Muscle layer of colon (tissue), 2 donors: ENCODE data around the gene SCYL2.
"Not testable (repeated sequence)": the region's sequence is repeated elsewhere in the genome, so short reads cannot be mapped to it uniquely, and the experiment has no call there.

Source experiments
- H3K27ac ChIP-seq: one replicate; pipeline ENCODE4 v1.7.0; 2013; ENCODE audit warnings: low read depth, mild to moderate bottlenecking, low read length, moderate library complexity
- H3K27me3 ChIP-seq, 2 donors: one replicate each; pipeline ENCODE4 v1.7.0; 2013; ENCODE audit warnings: low read length in 2 of 2, mild to moderate bottlenecking in 2 of 2; ENCODE audit not compliant: insufficient read depth in 2 of 2, control insufficient read depth in 1 of 2
- H3K36me3 ChIP-seq: one replicate; pipeline ENCODE4 v1.7.0; 2013; ENCODE audit warnings: mild to moderate bottlenecking, low read length; ENCODE audit not compliant: insufficient read depth
- H3K4me1 ChIP-seq: one replicate; pipeline ENCODE4 v1.7.0; 2013; ENCODE audit warnings: mild to moderate bottlenecking, low read length; ENCODE audit not compliant: insufficient read depth
- H3K4me3 ChIP-seq, 2 donors: one replicate each; pipeline ENCODE4 v1.7.0; 2013; ENCODE audit warnings: low read length in 2 of 2, low read depth in 1 of 2, mild to moderate bottlenecking in 1 of 2, moderate library complexity in 1 of 2
- H3K9ac ChIP-seq: one replicate; pipeline ENCODE4 v1.7.0; 2013; ENCODE audit warnings: low read length
- H3K9me3 ChIP-seq: one replicate; pipeline ENCODE4 v1.7.0; 2013; ENCODE audit warnings: mild to moderate bottlenecking, low read length
- donor health status: abdominal sarcoma.
- donor health status: Adenocarcinoma of cecum.

Gene SCYL2

GRCh38 chr12:100239589-100239988, 27.4 kb upstream of the SCYL2 start:
- Histone ChIP-seq H3K9ac (no peak overlapping the region), H3K4me1 (no peaks in the 10 kb centered on the region), H3K27me3 (no peaks in the 10 kb centered on the region), H3K27ac (no peak overlapping the region), H3K4me3 (no peak overlapping the region), H3K9me3 (no peaks in the 10 kb centered on the region), H3K36me3 (no peaks in the 10 kb centered on the region)

- no peaks in the 10 kb centered on the region for H3K36me3 ChIP-seq
- H3K27ac ChIP-seq = no peak overlapping the region
- no peaks in the 10 kb centered on the region for H3K27me3 ChIP-seq
- no peaks in the 10 kb centered on the region for H3K4me1 ChIP-seq
- no peak overlapping the region for H3K9ac ChIP-seq
- H3K4me3 ChIP-seq = no peak overlapping the region
- H3K9me3 ChIP-seq = no peaks in the 10 kb centered on the region
Observed at GRCh38 chr12:100243137-100243536, 23.8 kb upstream of the SCYL2 start.

- Histone ChIP-seq H3K27me3 (no peaks in the 10 kb centered on the region), H3K4me3 (no peak overlapping the region), H3K4me1 (no peaks in the 10 kb centered on the region), H3K9me3 (no peaks in the 10 kb centered on the region), H3K36me3 (no peaks in the 10 kb centered on the region), H3K9ac (no peak overlapping the region), H3K27ac (no peak overlapping the region)
Observed at GRCh38 chr12:100247765-100248164, 19.2 kb upstream of the SCYL2 start.

GRCh38 chr12:100248886-100249285, 18.1 kb upstream of the SCYL2 start:
- no peak overlapping the region for H3K9ac ChIP-seq
- no peaks in the 10 kb centered on the region for H3K4me1 ChIP-seq

GRCh38 chr12:100249941-100250340, 17.0 kb upstream of the SCYL2 start:
- H3K9ac ChIP-seq = no peak overlapping the region
- H3K4me1 ChIP-seq = no peaks in the 10 kb centered on the region
- no peaks in the 10 kb centered on the region for H3K9me3 ChIP-seq
- no peak overlapping the region for H3K27ac ChIP-seq
- no peaks in the 10 kb centered on the region for H3K27me3 ChIP-seq
- no peak overlapping the region for H3K4me3 ChIP-seq
- no peaks in the 10 kb centered on the region for H3K36me3 ChIP-seq

More at GRCh38 chr12:100248886-100249285, 18.1 kb upstream of the SCYL2 start:
- no peaks in the 10 kb centered on the region for H3K27me3 ChIP-seq
- H3K9me3 ChIP-seq = no peaks in the 10 kb centered on the region
- no peaks in the 10 kb centered on the region for H3K36me3 ChIP-seq
- H3K27ac ChIP-seq = no peak overlapping the region
- H3K4me3 ChIP-seq = no peak overlapping the region

- Histone ChIP-seq H3K27me3 (no peaks in the 10 kb centered on the region), H3K9me3 (no peaks in the 10 kb centered on the region), H3K9ac (no peak overlapping the region), H3K4me1 (no peaks in the 10 kb centered on the region), H3K4me3 (no peak overlapping the region), H3K36me3 (no peaks in the 10 kb centered on the region), H3K27ac (no peak overlapping the region)
Observed at GRCh38 chr12:100251917-100252316, 15.1 kb upstream of the SCYL2 start.

GRCh38 chr12:100253437-100253836, 13.5 kb upstream of the SCYL2 start:
- Histone ChIP-seq H3K27ac (no peak overlapping the region), H3K36me3 (no peaks in the 10 kb centered on the region), H3K9me3 (no peaks in the 10 kb centered on the region), H3K4me3 (no peak overlapping the region), H3K9ac (no peak overlapping the region), H3K27me3 (no peaks in the 10 kb centered on the region), H3K4me1 (no peaks in the 10 kb centered on the region)

GRCh38 chr12:100254876-100255275, 12.1 kb upstream of the SCYL2 start:
- Histone ChIP-seq H3K27ac (no peak overlapping the region), H3K9me3 (no peaks in the 10 kb centered on the region), H3K4me1 (no peaks in the 10 kb centered on the region), H3K4me3 (no peak overlapping the region), H3K36me3 (no peaks in the 10 kb centered on the region), H3K27me3 (no peaks in the 10 kb centered on the region), H3K9ac (no peak overlapping the region)

GRCh38 chr12:100258127-100258526, 8.8 kb upstream of the SCYL2 start:
- Histone ChIP-seq H3K4me3 (no peak overlapping the region), H3K9me3 (no peaks in the 10 kb centered on the region), H3K27me3 (no peaks in the 10 kb centered on the region), H3K9ac (no peak overlapping the region), H3K27ac (no peak overlapping the region), H3K4me1 (no peaks in the 10 kb centered on the region), H3K36me3 (no peaks in the 10 kb centered on the region)

- Histone ChIP-seq H3K27ac (no peak overlapping the region), H3K9ac (no peak overlapping the region)
Observed at GRCh38 chr12:100263131-100263530, 3.8 kb upstream of the SCYL2 start.

GRCh38 chr12:100265107-100265506, 1.9 kb upstream of the SCYL2 start:
- not testable (repeated sequence) for H3K27ac ChIP-seq, H3K9ac ChIP-seq, H3K27me3 ChIP-seq, H3K9me3 ChIP-seq, H3K36me3 ChIP-seq, H3K4me3 ChIP-seq
- peaks cover 20% of the 10 kb centered on the region for H3K4me1 ChIP-seq

More at GRCh38 chr12:100263131-100263530, 3.8 kb upstream of the SCYL2 start:
- no peaks in the 10 kb centered on the region for H3K36me3 ChIP-seq
- H3K4me3 ChIP-seq = no peak overlapping the region
- H3K27me3 ChIP-seq = no peaks in the 10 kb centered on the region
- H3K9me3 ChIP-seq = no peaks in the 10 kb centered on the region
- H3K4me1 ChIP-seq = peaks cover 4% of the 10 kb centered on the region

- no peak overlapping the region for H3K9ac ChIP-seq
- no peaks in the 10 kb centered on the region for H3K36me3 ChIP-seq
- no peaks in the 10 kb centered on the region for H3K27me3 ChIP-seq
- peak overlapping the region; percentile 78 to 82 for H3K4me3 ChIP-seq
- H3K9me3 ChIP-seq = no peaks in the 10 kb centered on the region
- H3K4me1 ChIP-seq = peaks cover 20% of the 10 kb centered on the region
- peak overlapping the region; percentile 98 for H3K27ac ChIP-seq
Observed at GRCh38 chr12:100265732-100266584, 1.0 kb upstream of the SCYL2 start.
